MM.1S (cell line): ENCODE data around the gene ACTA1.

Source experiments
- DNase-seq: peaks from one replicate; pipeline ENCODE4 v3.0.0-alpha.2; 2015
- H2AFZ ChIP-seq: fragments of 300-600 bp; sonication (generic); 2 replicates; pipeline ENCODE4 v1.6.0; 2016; ENCODE audit warnings: antibody characterized with exemption, low read length
- H3F3A ChIP-seq: fragments of 300-600 bp; sonication (generic); 2 replicates; pipeline ENCODE4 v1.6.1; 2016; ENCODE audit warnings: mild to moderate bottlenecking, antibody characterized with exemption, low read length, moderate library complexity, mixed read lengths; ENCODE audit not compliant: insufficient read depth
- H3K27ac ChIP-seq: fragments of 300-600 bp; sonication (generic); 2 replicates; pipeline ENCODE4 v1.5.1; 2016; ENCODE audit warnings: mild to moderate bottlenecking, low read length
- H3K27me3 ChIP-seq: fragments of 300-600 bp; sonication (generic); replicated peaks from 2 replicates; pipeline ENCODE4 v1.6.0; 2016; ENCODE audit warnings: low read length; ENCODE audit not compliant: insufficient read depth
- H3K36me3 ChIP-seq: fragments of 300-600 bp; sonication (generic); replicated peaks from 2 replicates; pipeline ENCODE4 v1.6.1; 2016; ENCODE audit warnings: mild to moderate bottlenecking, low read length, mixed read lengths; ENCODE audit not compliant: insufficient read depth
- H3K4me1 ChIP-seq: fragments of 300-600 bp; sonication (generic); 2 replicates; pipeline ENCODE4 v1.6.1; 2016; ENCODE audit warnings: low read length, mixed read lengths
- H3K4me2 ChIP-seq: fragments of 300-600 bp; sonication (generic); 2 replicates; pipeline ENCODE4 v1.6.0; 2016; ENCODE audit warnings: low read depth, low read length
- H3K4me3 ChIP-seq: fragments of 300-600 bp; sonication (generic); 2 replicates; pipeline ENCODE4 v1.5.1; 2016; ENCODE audit warnings: low read length, mixed read lengths
- H3K79me2 ChIP-seq: fragments of 300-600 bp; sonication (generic); 2 replicates; pipeline ENCODE4 v1.6.1; 2016; ENCODE audit warnings: mixed run types, low read length, mixed read lengths
- H3K9ac ChIP-seq: fragments of 300-600 bp; sonication (generic); 2 replicates; pipeline ENCODE4 v1.6.1; 2016; ENCODE audit warnings: low read length, mixed read lengths
- H3K9me2 ChIP-seq: fragments of 300-600 bp; sonication (generic); replicated peaks from 2 replicates; pipeline ENCODE4 v1.6.1; 2016; ENCODE audit warnings: mild to moderate bottlenecking, low read length, mixed read lengths; ENCODE audit not compliant: insufficient read depth
- H3K9me3 ChIP-seq: fragments of 300-600 bp; sonication (generic); replicated peaks from 2 replicates; pipeline ENCODE4 v1.6.1; 2016; ENCODE audit warnings: mild to moderate bottlenecking, low read length, mixed read lengths; ENCODE audit not compliant: insufficient read depth
- H4K20me1 ChIP-seq: fragments of 300-600 bp; sonication (generic); 2 replicates; pipeline ENCODE4 v1.6.1; 2016; ENCODE audit warnings: mild to moderate bottlenecking, low read length, moderate library complexity, mixed read lengths; ENCODE audit not compliant: insufficient read depth
- EZH2 ChIP-seq: fragments of 300-600 bp; sonication (generic); optimal IDR thresholded peaks from 2 replicates; pipeline ENCODE3; 2017; ENCODE audit warnings: low read depth, mild to moderate bottlenecking, antibody characterized with exemption, low read length, mixed read lengths
- EZH2phosphoT487 ChIP-seq: fragments of 300-600 bp; sonication (generic); IDR thresholded peaks from 2 replicates; pipeline ENCODE4 v1.6.1; 2018; ENCODE audit warnings: antibody characterized with exemption, low read length
- TF ChIP-seq, protein P1 (sequence below): fragments of 300-600 bp; sonication (generic); IDR thresholded peaks from 2 replicates; pipeline ENCODE4 v1.5.1; 2016; ENCODE audit warnings: antibody characterized with exemption, low read length, mixed read lengths

The ACTA1 gene

GRCh38 chr1:229448354-229448753 is 14.5 kb upstream of the ACTA1 start:
- Histone ChIP-seq H3K4me1 (no peaks in the 10 kb centered on the region), H3K4me2 (no peak overlapping the region), H4K20me1 (no peaks in the 10 kb centered on the region), H3K27me3 (no peaks in the 10 kb centered on the region), H3K36me3 (no peaks in the 10 kb centered on the region), H3K9ac (no peak overlapping the region), H3K9me2 (no peaks in the 10 kb centered on the region), H3K9me3 (no peaks in the 10 kb centered on the region), H3K4me3 (no peak overlapping the region), H3F3A (no peaks in the 10 kb centered on the region), H3K79me2 (no peaks in the 10 kb centered on the region), H3K27ac (no peak overlapping the region), H2AFZ (no peak overlapping the region)
- no peak for DNase-seq
- no peak for TF ChIP-seq EZH2phosphoT487

DNA sequence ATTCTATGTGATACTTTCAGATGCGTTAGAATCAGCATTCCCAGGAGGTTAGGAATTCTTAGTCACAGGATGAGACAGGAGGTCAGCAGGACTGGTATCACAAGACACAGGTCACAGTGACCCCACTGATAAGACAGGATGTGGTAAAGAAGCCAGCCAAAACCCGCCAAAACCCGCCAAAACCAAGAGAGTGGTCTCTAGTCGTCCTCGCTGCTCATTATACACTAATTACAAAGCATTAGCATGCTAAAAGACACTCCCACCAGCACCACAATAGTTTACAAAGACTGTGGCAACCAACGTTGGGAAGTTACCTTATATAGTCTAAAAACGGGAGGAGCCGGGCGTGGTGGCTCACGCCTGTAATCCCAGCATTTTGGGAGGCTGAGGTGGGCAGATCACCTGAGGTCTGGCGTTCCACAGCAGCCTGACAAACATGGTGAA is 13.9 kb upstream of the ACTA1 start:
- no peaks in the 10 kb centered on the region for H3K27me3 ChIP-seq
- H4K20me1 ChIP-seq: no peaks in the 10 kb centered on the region

GRCh38 chr1:229445828-229446227 is 11.9 kb upstream of the ACTA1 start:
- Histone ChIP-seq H3K4me3 (no peak overlapping the region), H3F3A (peaks cover 14% of the 10 kb centered on the region), H3K9me3 (no peaks in the 10 kb centered on the region), H3K36me3 (no peaks in the 10 kb centered on the region), H2AFZ (no peak overlapping the region), H3K4me2 (no peak overlapping the region), H3K9me2 (no peaks in the 10 kb centered on the region), H3K27ac (no peak overlapping the region), H3K9ac (no peak overlapping the region), H3K79me2 (no peaks in the 10 kb centered on the region), H4K20me1 (no peaks in the 10 kb centered on the region; the same call in 1 of the 2 replicates), H3K4me1 (peaks cover 14% of the 10 kb centered on the region), H3K27me3 (no peaks in the 10 kb centered on the region)
- DNase-seq: no peak
- no peak for TF ChIP-seq EZH2
- TF ChIP-seq, protein P1, sequence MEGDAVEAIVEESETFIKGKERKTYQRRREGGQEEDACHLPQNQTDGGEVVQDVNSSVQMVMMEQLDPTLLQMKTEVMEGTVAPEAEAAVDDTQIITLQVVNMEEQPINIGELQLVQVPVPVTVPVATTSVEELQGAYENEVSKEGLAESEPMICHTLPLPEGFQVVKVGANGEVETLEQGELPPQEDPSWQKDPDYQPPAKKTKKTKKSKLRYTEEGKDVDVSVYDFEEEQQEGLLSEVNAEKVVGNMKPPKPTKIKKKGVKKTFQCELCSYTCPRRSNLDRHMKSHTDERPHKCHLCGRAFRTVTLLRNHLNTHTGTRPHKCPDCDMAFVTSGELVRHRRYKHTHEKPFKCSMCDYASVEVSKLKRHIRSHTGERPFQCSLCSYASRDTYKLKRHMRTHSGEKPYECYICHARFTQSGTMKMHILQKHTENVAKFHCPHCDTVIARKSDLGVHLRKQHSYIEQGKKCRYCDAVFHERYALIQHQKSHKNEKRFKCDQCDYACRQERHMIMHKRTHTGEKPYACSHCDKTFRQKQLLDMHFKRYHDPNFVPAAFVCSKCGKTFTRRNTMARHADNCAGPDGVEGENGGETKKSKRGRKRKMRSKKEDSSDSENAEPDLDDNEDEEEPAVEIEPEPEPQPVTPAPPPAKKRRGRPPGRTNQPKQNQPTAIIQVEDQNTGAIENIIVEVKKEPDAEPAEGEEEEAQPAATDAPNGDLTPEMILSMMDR: no peak
- TF ChIP-seq EZH2phosphoT487: no peak

More for the DNA sequence above, 13.9 kb upstream of the ACTA1 start:
- no peak overlapping the region for H3K27ac ChIP-seq
- no peak for DNase-seq
- no peaks in the 10 kb centered on the region for H3K9me3 ChIP-seq
- no peak overlapping the region for H3K4me3 ChIP-seq
- no peak for TF ChIP-seq EZH2phosphoT487
- TF ChIP-seq EZH2: no peak
- TF ChIP-seq, protein P1: no peak
- no peaks in the 10 kb centered on the region for H3K36me3 ChIP-seq
- no peaks in the 10 kb centered on the region for H3K79me2 ChIP-seq
- H3K4me2 ChIP-seq: no peak overlapping the region
- H3K4me1 ChIP-seq: no peaks in the 10 kb centered on the region
- no peaks in the 10 kb centered on the region for H3K9me2 ChIP-seq
- no peak overlapping the region for H3K9ac ChIP-seq
- H2AFZ ChIP-seq: no peak overlapping the region
- no peaks in the 10 kb centered on the region for H3F3A ChIP-seq

- Histone ChIP-seq H2AFZ (no peak overlapping the region), H3K79me2 (no peaks in the 10 kb centered on the region), H3K4me2 (peak overlapping the region; percentile 33), H3K4me1 (peaks cover 28% of the 10 kb centered on the region), H3K9me2 (no peaks in the 10 kb centered on the region), H3K36me3 (0 out of 2 replicates have a peak, but pooled peaks cover 6% of the 10 kb centered on the region), H4K20me1 (no peaks in the 10 kb centered on the region; the same call in 1 of the 2 replicates), H3K4me3 (no peak overlapping the region), H3K9me3 (no peaks in the 10 kb centered on the region), H3F3A (peaks cover 18% of the 10 kb centered on the region), H3K9ac (no peak overlapping the region), H3K27ac (peak overlapping the region; percentile 49; the same call in 1 of the 2 replicates), H3K27me3 (no peaks in the 10 kb centered on the region)
- TF ChIP-seq EZH2phosphoT487: no peak
- no peak for TF ChIP-seq EZH2
- TF ChIP-seq, protein P1: no peak
- peak; percentile 90 for DNase-seq
Observed at GRCh38 chr1:229440851-229441537, 7.1 kb upstream of the ACTA1 start.
